Loucy (cell line): ENCODE data around the gene GAB1.

Source experiments
- H2AFZ ChIP-seq: fragments of 200-600 bp; sonication (generic); 2 replicates; pipeline ENCODE4 v1.6.0; 2016; ENCODE audit warnings: antibody characterized with exemption, mild to moderate bottlenecking, low read length, moderate library complexity
- H3F3A ChIP-seq: fragments of 200-600 bp; 2 replicates; pipeline ENCODE4 v1.6.0; 2016; ENCODE audit warnings: antibody characterized with exemption, low read depth, mild to moderate bottlenecking
- H3K27me3 ChIP-seq: fragments of 200-600 bp; sonication (generic); 2 replicates; pipeline ENCODE4 v1.6.1; 2014; ENCODE audit warnings: low read length, mild to moderate bottlenecking; ENCODE audit not compliant: insufficient read depth, poor library complexity, severe bottlenecking
- H3K36me3 ChIP-seq: fragments of 200-600 bp; sonication (generic); 2 replicates; pipeline ENCODE4 v1.6.1; 2016; ENCODE audit warnings: low read length; ENCODE audit not compliant: insufficient read depth
- H3K4me1 ChIP-seq: fragments of 200-600 bp; sonication (generic); 2 replicates; pipeline ENCODE4 v1.5.1; 2014; ENCODE audit warnings: low read length, mild to moderate bottlenecking; ENCODE audit not compliant: insufficient read depth, poor library complexity, severe bottlenecking
- H3K4me2 ChIP-seq: fragments of 200-600 bp; sonication (generic); 2 replicates; pipeline ENCODE4 v1.6.0; 2014; ENCODE audit warnings: antibody characterized with exemption, low read length, low read depth, mild to moderate bottlenecking; ENCODE audit not compliant: poor library complexity, severe bottlenecking
- H3K4me3 ChIP-seq: fragments of 200-600 bp; sonication (generic); 2 replicates; pipeline ENCODE4 v1.5.1; 2014; ENCODE audit warnings: low read length, mild to moderate bottlenecking, mixed read lengths; ENCODE audit not compliant: poor library complexity, severe bottlenecking
- H3K79me2 ChIP-seq: fragments of 200-600 bp; sonication (generic); 2 replicates; pipeline ENCODE4 v1.6.1; 2014; ENCODE audit warnings: low read length; ENCODE audit not compliant: insufficient read depth
- H3K9ac ChIP-seq: fragments of 200-600 bp; sonication (generic); 2 replicates; pipeline ENCODE4 v1.6.0; 2014; ENCODE audit warnings: mild to moderate bottlenecking, low read depth, low read length, moderate library complexity; ENCODE audit not compliant: poor library complexity, severe bottlenecking
- H3K9me2 ChIP-seq: fragments of 200-600 bp; sonication (generic); replicated peaks from 2 replicates; pipeline ENCODE4 v1.6.1; 2016; ENCODE audit warnings: low read depth, low read length, mixed read lengths
- H3K9me3 ChIP-seq: fragments of 200-600 bp; sonication (generic); 2 replicates; pipeline ENCODE4 v1.6.1; 2014; ENCODE audit warnings: mild to moderate bottlenecking, antibody characterized with exemption, low read length, low read depth; ENCODE audit not compliant: insufficient read depth
- H4K20me1 ChIP-seq: fragments of 200-600 bp; sonication (generic); 2 replicates; pipeline ENCODE4 v1.6.0; 2014; ENCODE audit warnings: antibody characterized with exemption, low read length, mild to moderate bottlenecking; ENCODE audit not compliant: insufficient read depth, poor library complexity, severe bottlenecking
- CTCF ChIP-seq: fragments of 200-600 bp; sonication (generic); conservative IDR thresholded peaks from 2 replicates; pipeline ENCODE4 v1.5.1; 2014; ENCODE audit warnings: mild to moderate bottlenecking, antibody characterized with exemption, low read length
- EZH2phosphoT487 ChIP-seq: fragments of 200-600 bp; IDR thresholded peaks from 2 replicates; pipeline ENCODE4 v1.6.1; 2018; ENCODE audit warnings: antibody characterized with exemption, mild to moderate bottlenecking, moderate library complexity, borderline replicate concordance

The GAB1 gene

DNA sequence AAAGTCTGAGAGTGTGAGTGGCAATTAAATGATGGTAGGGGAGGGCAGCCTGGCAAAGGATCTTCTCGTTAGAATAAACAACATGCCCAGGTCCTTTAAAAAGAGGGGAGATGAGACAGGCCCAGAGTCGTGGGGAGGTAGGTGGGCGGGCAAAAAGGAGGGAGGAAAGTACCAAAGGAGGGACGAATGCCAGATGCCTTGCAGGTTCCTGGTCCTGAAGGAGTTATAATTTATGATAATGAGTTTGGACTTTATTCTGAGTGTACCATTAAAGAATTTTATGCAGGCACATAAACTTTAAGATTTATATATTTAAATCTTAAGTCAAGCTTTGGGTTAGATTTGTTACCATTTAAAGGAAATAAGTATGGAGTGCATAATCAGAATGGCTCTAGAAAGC lies 114.5 kb downstream of the GAB1 start:
- Histone ChIP-seq H3K9ac (no peak overlapping the region), H3K9me2 (no peaks in the 10 kb centered on the region), H2AFZ (no peak overlapping the region), H4K20me1 (no peaks in the 10 kb centered on the region), H3K9me3 (no peaks in the 10 kb centered on the region), H3K27me3 (no peaks in the 10 kb centered on the region), H3K4me3 (no peak overlapping the region), H3K36me3 (peaks cover 14% of the 10 kb centered on the region; the same call in 1 of the 2 replicates), H3K4me2 (no peak overlapping the region), H3F3A (no peaks in the 10 kb centered on the region), H3K79me2 (no peaks in the 10 kb centered on the region), H3K4me1 (no peaks in the 10 kb centered on the region)
- TF ChIP-seq CTCF (no peak), EZH2phosphoT487 (no peak)

DNA sequence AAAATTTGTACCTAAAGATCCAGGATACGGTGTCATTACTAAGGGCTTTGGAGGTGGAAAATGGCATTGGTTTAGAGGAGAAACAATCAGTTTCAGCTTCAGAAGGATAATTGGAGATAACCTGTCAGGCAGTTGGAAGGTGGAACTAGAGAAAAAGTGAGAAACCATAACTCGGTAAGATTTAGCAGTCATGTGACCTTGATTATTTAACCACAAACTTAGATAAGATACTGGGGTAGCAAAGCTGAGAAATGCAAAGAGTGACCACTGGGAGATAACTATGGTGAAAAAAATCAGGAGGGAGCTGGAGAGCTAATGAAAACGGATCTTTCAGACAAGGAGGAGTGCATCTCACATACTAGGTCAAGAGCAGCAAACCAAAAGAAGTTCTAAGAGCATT lies 118.5 kb downstream of the GAB1 start:
- no peaks in the 10 kb centered on the region for H3K27me3 ChIP-seq

DNA sequence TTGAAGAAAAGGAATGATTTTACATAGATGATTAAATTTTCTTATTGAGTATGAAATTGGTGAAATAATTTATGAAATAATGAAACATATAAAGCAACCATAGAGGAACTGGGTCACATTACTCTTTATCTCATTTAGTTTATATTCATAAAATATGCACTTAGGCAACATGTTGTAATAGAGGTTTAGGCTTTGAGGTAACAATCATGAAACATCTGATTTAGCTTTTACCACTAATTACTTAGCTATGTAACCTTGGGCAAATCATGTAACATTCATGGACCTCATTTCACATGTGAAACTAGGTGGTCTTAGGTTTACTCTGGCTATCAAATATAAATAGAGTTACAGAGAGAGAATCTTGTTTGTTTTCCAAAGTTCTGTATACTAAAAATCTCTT lies 122.3 kb downstream of the GAB1 start:
- no peaks in the 10 kb centered on the region for H4K20me1 ChIP-seq
- no peaks in the 10 kb centered on the region for H3K9me3 ChIP-seq
- TF ChIP-seq EZH2phosphoT487 (no peak), CTCF (no peak)
- H3K27me3 ChIP-seq: no peaks in the 10 kb centered on the region
- no peak overlapping the region for H3K4me3 ChIP-seq
- H3K79me2 ChIP-seq: no peaks in the 10 kb centered on the region
- H3K9me2 ChIP-seq: no peaks in the 10 kb centered on the region
- H3K4me2 ChIP-seq: no peak overlapping the region
- H3K36me3 ChIP-seq: peaks cover 25% of the 10 kb centered on the region; the same call in 1 of the 2 replicates
- no peaks in the 10 kb centered on the region for H3F3A ChIP-seq
- no peak overlapping the region for H3K9ac ChIP-seq
- no peaks in the 10 kb centered on the region for H3K4me1 ChIP-seq
- H2AFZ ChIP-seq: no peak overlapping the region

More for the DNA sequence above, 118.5 kb downstream of the GAB1 start:
- Histone ChIP-seq H3F3A (no peaks in the 10 kb centered on the region), H3K36me3 (peaks cover 27% of the 10 kb centered on the region; the same call in 1 of the 2 replicates), H3K9ac (no peak overlapping the region), H3K9me2 (no peaks in the 10 kb centered on the region), H3K4me1 (no peaks in the 10 kb centered on the region), H4K20me1 (no peaks in the 10 kb centered on the region), H3K4me2 (no peak overlapping the region), H3K79me2 (no peaks in the 10 kb centered on the region), H2AFZ (no peak overlapping the region), H3K9me3 (no peaks in the 10 kb centered on the region), H3K4me3 (no peak overlapping the region)
- TF ChIP-seq CTCF: no peak
- TF ChIP-seq EZH2phosphoT487: no peak
